Mucosa of gallbladder (tissue), 1 donor: Measurements from ENCODE around the gene CEP97. TPM values are rescaled to one million over a fixed set of nuclear protein-coding genes. Genes with fewer than 3 reads are reported as not detected.
"Not testable (repeated sequence)": the region's sequence is repeated elsewhere in the genome, so short reads cannot be mapped to it uniquely, and the experiment has no call there.

Experiments used
- DNase-seq: peaks from one replicate; pipeline ENCODE4 v3.0.0-alpha.2; 2020; ENCODE audit warnings: low spot score
- total RNA-seq: library from RNA; stranded (reverse); gene quantifications from one replicate; pipeline ENCODE4 v1.2.1, GENCODE V29; 2021
- donor health status: DM: no; HTN: no; CAD: no.

CEP97 gene, protein sequence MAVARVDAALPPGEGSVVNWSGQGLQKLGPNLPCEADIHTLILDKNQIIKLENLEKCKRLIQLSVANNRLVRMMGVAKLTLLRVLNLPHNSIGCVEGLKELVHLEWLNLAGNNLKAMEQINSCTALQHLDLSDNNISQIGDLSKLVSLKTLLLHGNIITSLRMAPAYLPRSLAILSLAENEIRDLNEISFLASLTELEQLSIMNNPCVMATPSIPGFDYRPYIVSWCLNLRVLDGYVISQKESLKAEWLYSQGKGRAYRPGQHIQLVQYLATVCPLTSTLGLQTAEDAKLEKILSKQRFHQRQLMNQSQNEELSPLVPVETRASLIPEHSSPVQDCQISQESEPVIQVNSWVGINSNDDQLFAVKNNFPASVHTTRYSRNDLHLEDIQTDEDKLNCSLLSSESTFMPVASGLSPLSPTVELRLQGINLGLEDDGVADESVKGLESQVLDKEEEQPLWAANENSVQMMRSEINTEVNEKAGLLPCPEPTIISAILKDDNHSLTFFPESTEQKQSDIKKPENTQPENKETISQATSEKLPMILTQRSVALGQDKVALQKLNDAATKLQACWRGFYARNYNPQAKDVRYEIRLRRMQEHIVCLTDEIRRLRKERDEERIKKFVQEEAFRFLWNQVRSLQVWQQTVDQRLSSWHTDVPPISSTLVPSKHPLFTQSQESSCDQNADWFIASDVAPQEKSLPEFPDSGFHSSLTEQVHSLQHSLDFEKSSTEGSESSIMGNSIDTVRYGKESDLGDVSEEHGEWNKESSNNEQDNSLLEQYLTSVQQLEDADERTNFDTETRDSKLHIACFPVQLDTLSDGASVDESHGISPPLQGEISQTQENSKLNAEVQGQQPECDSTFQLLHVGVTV
- 10.6 TPM for total RNA-seq

- peak; percentile 89 for DNase-seq
Measured at GRCh38 chr3:101724329-101725193, at the start of gene CEP97. Gene CEP97, plus strand, starts transcription at chr3:101724614. Its CDS starts 63 bp downstream, at chr3:101724677.

- no peak for DNase-seq
Measured at GRCh38 chr3:101675709-101676215, 48.7 kb upstream of the CEP97 start.

GRCh38 chr3:101676216-101676764 lies 48.1 kb upstream of the CEP97 start:
- DNase-seq = peak; percentile 94

- peak; percentile 100 for DNase-seq
Measured at GRCh38 chr3:101676765-101677435, 47.5 kb upstream of the CEP97 start, which contains the start of gene ZBTB11. Gene ZBTB11, minus strand, starts transcription at chr3:101677132. Its CDS starts 218 bp downstream, at chr3:101676914.

DNA sequence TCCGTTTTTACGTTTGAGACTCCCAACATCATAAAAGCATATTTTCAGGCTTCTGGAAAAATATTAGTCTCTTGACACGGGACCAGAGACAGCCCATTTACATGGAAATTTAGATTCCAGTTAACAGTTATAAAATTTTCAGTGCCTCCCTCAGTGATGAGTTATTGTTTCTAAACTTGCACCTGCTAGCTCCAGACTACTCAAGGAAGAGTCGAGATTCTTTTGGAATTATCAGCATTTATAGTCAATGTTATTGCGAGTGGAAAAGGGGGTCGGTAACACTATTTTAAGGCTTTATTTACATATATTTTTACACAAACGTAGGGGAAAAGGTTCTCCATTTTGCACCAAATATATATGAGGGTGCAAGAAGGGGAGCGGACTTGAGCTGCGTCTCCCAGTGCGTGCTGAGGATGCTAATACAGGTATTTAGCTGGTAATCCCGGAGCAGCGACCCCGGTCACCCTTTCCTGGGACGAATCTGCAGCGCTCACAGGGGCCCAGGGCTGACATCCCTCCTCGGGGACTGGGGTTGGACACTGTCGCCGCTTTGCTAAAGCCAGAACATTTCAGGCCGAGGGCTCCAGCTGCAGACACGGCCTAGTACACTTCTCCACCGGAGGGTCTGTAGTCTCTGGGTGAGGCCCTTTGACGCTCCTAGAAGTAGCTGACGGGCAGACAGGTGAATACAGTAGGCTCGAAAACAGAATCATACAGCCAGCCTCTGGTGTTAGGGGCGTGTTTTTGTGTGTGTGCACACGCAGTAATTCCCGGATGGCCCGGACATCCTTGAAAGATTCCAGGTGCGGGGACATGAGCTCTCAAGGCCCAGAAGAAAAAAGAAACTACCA lies 46.8 kb upstream of the CEP97 start:
- DNase-seq = no peak

- DNase-seq = not testable (repeated sequence)
Measured at GRCh38 chr3:101678837-101679236, 45.6 kb upstream of the CEP97 start.

GRCh38 chr3:101680466-101680865 lies 43.9 kb upstream of the CEP97 start:
- DNase-seq = no peak

- DNase-seq = no peak
Measured at GRCh38 chr3:101685050-101685400, 39.4 kb upstream of the CEP97 start.

DNA sequence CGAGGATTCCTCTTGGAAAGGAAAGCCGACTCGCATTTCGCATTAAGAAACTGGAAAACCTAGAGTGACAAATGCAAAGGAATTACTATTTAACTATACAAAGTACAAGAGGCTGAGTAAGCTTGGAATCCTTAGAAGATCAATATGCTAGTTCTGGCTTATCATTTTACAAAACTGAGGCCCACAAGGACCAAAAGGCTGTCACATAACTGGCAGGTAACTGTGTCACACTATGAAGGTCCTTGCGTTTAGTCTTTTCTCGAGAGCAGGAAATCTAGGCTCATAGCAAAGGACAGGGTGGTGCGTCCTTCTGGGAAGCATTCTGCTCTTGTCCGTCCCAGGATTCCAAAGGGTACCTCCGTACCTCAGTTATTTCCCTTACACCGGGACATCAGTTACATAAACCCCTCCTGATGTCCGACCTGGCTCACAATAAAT lies 38.5 kb upstream of the CEP97 start:
- DNase-seq = no peak

GRCh38 chr3:101687142-101687931 lies 37.1 kb upstream of the CEP97 start:
- no peak for DNase-seq

DNA sequence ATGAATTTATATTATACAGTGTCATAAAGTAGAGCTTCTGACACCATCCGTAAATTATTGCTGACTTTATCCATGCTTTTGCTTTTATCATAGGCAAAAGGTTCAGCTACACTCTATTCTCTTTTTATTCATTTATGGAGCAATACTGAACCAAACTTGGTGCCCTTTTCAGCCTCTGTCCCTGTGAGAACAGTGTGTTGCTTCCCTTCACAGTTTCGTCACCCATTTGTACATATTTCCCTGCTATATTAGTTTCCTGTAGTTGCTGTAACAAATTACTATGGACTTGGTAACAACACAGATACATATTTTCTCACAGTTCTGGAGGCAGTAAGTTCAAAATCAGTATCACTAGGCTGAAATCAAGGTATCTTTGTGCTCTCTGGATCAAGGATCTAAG lies 35.1 kb upstream of the CEP97 start:
- no peak for DNase-seq

- no peak for DNase-seq
Measured at GRCh38 chr3:101690972-101691371, 33.4 kb upstream of the CEP97 start.

- DNase-seq = not testable (repeated sequence)
Measured at GRCh38 chr3:101691685-101692671, 32.4 kb upstream of the CEP97 start.

GRCh38 chr3:101693540-101693939 lies 30.9 kb upstream of the CEP97 start:
- peak; percentile 36 for DNase-seq

DNA sequence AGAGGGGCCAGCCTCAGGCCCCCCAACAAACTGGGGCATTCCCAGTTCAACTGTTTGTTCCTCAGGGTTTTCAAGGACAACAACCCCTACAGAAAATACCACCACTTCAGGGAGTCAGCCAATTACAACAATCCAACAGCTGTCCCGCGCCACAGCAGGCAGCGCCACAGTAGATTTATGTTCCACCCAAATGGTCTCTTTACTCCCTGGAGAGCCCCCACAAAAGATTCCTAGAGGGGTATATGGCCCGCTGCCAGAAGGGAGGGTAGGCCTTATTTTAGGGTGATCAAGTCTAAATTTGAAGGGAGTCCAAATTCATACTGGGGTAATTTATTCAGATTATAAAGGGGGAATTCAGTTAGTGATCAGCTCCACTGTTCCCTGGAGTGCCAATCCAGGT lies 29.6 kb upstream of the CEP97 start:
- not testable (repeated sequence) for DNase-seq

- DNase-seq = peak; percentile 45
Measured at GRCh38 chr3:101695779-101696372, 28.5 kb upstream of the CEP97 start.
